ENCODE measurements around the gene CUEDC2.

CUEDC2 gene

GRCh38 chr10:102434394-102435132 is 2.2 kb upstream of the CUEDC2 start:
- DNase-seq (ENCODE audit: low read depth) = peak; percentile 84
- TF ChIP-seq CTCF (IDR thresholded peaks at IDR 0.05; ENCODE audit: low read length, missing control alignments) = no peak
- peak overlapping the region; percentile 57 for H3K4me3 ChIP-seq (replicated peaks; ENCODE audit: low read depth, low read length)

- no peak for DNase-seq (ENCODE audit: low read depth)
- no peak overlapping the region for H3K4me3 ChIP-seq (replicated peaks; ENCODE audit: low read depth, low read length)
- no peak for TF ChIP-seq CTCF (IDR thresholded peaks at IDR 0.05; ENCODE audit: low read length, missing control alignments)
These were observed 1.3 kb upstream of the CUEDC2 start for GRCh38 chr10:102433619-102434046.

- peak overlapping the region; percentile 92 for H3K4me3 ChIP-seq (replicated peaks; ENCODE audit: low read depth, low read length)
- DNase-seq (ENCODE audit: low read depth) = peak; percentile 49
- TF ChIP-seq CTCF (IDR thresholded peaks at IDR 0.05; ENCODE audit: low read length, missing control alignments) = no peak
These were observed 786 bp downstream of the CUEDC2 start for GRCh38 chr10:102431452-102432124.

GRCh38 chr10:102429468-102429867 is 2.9 kb downstream of the CUEDC2 start:
- H3K4me3 ChIP-seq (replicated peaks; ENCODE audit: low read depth, low read length) = no peak overlapping the region
- TF ChIP-seq CTCF (IDR thresholded peaks at IDR 0.05; ENCODE audit: low read length, missing control alignments) = no peak
- DNase-seq (ENCODE audit: low read depth) = no peak

- no peak for TF ChIP-seq CTCF (IDR thresholded peaks at IDR 0.05; ENCODE audit: low read length, missing control alignments)
- DNase-seq (ENCODE audit: low read depth) = no peak
- no peak overlapping the region for H3K4me3 ChIP-seq (replicated peaks; ENCODE audit: low read depth, low read length)
These were observed 5.5 kb downstream of the CUEDC2 start for GRCh38 chr10:102426803-102427287.

GRCh38 chr10:102425444-102425843 is 6.9 kb downstream of the CUEDC2 start:
- no peak for DNase-seq (ENCODE audit: low read depth)
- TF ChIP-seq CTCF (IDR thresholded peaks at IDR 0.05; ENCODE audit: low read length, missing control alignments) = no peak
- no peak overlapping the region for H3K4me3 ChIP-seq (replicated peaks; ENCODE audit: low read depth, low read length)

All from fibroblast of pulmonary artery (primary cell).